DMS153 treated with DMSO at 0.1 percent for 48 hours (cell line): Measurements from ENCODE around the gene ADAM8.

Experiments used
- DNase-seq: peaks from one replicate; lab custom pipeline; 2025; ENCODE audit not compliant: unreplicated experiment; lab: John Stamatoyannopoulos, UW

Gene ADAM8

DNA sequence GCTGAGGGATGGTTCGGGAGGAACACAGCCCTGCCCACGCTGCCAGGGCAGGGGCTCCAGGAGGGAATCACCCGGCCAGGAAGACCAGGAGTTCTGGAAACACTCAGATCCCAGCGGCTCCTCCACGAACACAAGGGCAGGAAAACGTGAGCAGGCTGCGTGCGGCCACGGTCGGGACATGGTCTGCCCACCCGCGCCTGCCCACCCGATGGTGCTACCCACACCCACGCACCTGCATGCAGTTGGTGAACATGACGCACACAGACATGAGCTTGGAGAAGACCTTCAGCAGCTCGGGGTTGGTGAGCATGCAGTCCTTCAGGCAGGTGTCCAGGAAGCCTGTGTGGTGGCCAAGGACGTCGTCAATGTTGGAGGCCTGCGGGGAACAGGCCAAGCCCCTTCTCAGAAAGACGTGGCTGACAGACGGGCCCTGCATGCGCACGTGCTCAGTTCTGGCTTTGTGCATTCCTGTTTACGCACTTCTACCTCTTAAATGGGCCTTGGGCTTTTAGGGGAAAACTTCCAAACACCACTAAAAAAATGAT, 6.2 kb upstream of the ADAM8 start:
- no peak for DNase-seq

DNA sequence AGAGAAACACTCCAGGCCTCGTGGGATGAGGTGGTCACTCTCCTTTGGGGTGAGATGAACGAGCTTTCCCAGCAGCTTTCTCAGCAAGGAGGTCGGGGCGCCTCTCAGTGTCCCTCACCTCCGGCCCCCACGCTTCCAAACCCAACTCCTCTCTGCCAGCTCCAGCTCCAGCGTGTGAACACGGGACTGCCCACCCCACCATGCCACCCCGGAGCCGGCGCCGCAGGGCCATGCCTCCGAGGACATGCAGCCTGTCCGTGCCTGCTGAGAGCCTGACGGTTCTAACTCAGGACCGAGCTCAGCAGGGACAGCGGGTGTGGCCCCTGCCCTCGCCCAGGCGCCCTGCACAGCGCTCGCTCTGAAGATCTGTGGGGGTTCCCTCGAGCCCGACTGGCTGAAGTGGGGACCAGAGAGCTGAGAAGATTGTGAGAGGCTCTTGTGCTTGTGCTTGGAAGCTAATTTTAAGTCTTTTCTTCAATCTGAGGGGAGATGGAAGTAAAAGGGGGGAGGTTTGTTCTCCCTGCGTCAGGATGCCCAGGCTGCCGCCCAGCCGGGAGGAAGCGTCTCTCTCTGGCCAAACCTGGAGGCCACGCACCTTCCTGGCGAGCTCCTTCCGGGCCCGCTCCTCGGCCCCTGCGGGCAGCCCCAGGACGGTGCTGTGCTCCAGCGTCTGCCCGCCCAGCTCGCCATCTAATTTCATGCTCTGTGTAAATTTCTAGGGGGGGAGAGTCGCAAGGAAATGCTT, 5.1 kb upstream of the ADAM8 start:
- DNase-seq: no peak

DNA sequence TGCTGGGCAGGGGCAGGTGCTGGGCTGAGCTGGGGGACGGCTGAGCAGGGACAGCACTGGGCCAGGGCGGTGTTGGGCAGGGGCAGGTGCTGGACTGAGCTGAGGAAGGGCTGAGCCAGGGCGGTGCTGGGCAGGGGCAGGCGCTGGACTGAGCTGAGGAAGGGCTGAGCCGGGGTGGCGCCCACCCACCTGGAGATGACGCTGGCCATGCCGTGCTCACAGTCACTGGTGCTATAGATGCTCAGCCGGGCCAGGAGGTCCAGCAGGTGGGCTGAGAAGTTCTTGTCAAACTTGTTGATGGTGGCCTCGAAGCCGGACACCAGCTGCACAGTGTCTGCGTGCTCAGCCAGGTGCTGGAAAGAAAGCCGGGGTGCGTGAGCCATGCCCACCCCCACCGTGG, 4.4 kb upstream of the ADAM8 start:
- no peak for DNase-seq

DNA sequence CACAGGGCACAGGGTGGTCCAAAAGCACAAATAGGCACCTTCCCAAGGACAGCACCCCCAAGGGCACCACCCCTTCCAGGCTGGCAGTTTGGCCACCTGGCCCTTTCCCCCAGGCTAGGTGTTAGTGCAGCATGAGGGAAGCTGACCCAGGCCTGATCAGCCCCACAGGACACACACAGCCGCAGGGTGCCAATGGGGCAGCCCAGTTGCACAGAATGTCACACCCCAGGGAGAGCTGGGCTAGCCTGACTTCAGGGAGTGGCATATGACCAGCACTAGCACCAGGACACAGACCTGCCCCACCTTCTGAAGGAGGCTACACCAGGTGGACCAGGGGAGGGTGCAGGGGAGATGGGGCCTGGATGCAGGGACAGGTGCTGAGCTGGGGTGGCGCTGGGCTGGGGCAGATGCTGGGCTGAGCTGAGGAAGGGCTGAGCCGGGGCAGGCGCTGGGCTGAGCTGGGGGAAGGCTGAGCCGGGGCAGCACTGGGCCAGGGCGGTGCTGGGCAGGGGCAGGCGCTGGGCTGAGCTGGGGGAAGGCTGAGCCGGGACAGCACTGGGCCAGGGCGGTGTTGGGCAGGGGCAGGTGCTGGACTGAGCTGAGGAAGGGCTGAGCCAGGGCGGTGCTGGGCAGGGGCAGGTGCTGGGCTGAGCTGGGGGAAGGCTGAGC, 3.9 kb upstream of the ADAM8 start:
- no peak for DNase-seq

DNA sequence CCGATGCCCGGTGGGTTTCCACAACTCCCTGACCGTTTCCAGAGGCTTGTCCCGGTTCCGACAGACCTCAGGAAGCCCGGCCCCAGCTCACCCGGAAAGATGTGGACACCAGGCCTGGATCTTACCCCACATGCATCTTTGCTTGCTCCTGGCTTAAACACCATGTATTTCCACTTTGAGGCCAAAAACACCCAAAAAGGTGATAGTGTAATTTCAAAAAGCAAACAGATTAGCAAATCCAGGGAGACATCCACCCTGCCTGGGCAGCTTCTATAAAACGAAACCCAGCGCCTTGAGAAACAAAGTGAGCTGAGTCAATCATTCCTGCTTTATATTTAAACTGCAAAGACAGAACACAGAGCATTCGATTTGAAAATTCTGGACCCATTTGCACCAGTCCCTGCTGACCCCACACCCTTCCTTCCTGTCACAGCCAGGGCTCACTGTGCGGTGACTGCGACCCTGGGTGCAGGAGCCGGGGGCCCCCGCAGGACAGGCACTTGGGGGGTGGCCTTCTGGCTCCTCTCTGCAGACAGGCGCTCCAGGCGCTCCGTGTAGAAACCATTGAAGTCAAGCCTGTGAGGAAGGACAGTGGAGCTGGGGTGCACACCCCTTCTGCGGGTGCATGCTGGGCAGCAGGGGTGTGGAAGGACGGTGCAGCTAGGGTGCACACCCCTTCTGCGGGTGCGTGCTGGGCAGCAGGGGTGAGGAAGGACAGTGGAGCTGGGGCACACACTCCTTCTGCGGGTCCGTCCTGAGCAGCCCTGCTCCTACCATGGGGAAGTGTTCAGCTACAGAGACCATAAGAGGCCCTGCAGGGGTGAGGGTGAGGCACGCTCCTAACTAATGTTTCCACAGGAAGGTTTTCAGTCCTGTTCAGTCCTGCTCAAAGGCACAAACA, 2.9 kb upstream of the ADAM8 start:
- DNase-seq: no peak

DNA sequence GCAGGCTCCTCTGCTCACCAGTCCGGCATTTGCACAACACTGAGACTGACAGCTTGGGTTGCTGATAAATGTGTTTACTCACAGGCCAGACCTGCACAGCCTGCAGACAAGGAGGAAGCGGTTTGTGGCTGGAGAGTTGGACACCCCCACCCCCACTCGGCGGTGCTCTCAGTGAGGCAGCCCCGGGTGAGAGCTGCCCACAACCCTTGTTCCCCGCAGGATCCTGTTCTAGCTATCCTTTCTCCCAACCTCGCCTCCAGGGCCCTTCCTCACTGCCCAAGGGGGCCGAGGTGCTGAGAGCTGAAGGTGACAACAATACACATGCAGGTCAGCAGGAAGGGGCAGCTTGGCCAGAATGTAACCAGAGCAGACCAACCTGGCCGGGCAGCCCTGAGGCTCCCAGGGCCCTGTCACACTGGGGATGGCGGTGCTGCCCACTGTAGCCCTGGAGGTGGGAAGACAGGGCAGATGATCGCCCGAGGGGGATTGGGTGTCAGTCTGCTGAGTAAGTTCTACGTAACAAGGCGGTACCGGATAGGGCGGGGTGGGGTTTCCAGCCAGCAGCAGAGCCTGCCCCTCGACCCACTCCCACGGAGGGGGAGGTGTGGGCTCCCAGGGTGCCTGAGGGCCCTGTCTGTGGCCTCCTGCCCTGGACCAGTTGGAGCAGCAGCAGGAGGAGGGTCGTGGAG, 2.1 kb upstream of the ADAM8 start:
- peak; percentile 5 for DNase-seq

DNA sequence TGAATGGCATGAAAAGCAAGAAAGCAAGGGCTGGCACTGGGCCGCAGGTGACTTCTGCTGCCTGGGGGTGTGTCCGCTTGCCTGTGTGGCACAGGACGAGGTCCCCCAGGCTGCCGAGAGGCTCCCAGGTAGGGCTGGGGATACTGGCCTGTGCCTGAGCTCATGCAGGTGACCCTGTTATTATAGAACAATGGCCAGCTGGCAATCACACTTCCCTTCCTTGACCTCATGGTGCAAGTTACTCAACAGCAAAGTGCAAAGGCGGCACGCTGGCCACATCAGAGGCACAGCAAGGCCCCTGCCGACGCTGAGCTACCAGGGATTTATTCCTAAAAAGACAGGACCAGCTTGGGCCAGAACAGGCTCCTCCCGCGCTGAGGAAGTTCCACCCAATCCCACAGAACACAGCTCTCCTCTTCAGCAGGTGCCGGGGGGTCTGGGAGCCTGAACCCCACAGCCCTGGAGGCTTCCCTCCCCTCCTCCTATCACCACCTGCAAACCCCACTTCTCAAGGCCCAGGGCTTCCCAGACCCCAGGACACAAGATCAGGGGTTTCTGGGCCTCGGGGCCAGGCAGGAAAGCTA, 1.4 kb upstream of the ADAM8 start:
- no peak for DNase-seq

DNA sequence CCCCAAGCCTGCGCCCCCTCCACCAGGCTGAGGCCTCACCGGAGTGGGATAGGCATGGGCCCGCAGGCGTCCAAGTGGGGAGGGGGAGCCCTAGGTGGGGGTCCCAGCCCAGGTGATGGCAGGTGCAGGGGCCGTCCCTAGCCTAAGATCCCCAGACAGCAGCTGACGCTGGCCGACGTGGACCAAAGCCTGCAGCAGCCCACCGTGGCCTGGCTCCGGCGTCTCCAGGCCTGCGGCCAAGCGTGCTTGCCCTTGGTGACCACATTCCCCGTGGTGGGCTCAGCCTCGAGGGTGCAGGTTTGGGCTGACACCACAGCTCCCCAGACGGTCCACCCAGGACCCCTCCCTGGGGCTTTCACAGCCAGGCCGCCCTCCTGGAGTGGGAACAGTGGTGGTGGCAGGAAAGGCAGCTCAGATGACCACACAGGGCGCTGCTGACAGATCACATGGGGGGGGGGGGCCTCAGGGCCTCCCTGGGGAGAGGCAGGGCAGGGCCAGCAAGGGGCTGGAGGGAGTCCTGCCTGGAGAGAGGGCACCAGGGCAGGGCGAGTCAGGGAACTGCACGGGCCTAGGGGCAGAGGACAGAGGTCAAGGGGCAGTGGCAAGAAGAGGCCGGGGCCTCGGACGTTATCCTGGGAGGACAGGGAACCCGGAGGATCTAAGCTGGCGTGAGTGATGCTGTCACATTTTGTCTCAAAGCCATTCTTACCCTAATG, 767 bp upstream of the ADAM8 start:
- no peak for DNase-seq

DNA sequence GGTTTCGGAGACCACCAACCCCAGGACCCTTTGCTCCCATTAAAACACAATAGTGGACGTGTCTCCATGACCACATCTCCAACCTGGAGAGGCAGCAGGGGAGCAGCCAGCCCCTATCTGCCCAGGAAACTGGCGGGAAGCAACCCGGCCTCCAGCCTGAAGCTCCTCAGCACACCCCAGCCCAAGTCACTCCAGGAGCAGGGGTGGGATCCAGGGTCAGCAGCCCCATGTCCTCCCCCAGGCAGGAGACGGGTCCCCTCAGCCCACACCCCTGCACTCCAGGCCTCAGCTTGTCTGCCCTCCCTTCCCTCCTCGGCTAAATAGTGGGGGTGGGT, 601 bp downstream of the ADAM8 start:
- no peak for DNase-seq

DNA sequence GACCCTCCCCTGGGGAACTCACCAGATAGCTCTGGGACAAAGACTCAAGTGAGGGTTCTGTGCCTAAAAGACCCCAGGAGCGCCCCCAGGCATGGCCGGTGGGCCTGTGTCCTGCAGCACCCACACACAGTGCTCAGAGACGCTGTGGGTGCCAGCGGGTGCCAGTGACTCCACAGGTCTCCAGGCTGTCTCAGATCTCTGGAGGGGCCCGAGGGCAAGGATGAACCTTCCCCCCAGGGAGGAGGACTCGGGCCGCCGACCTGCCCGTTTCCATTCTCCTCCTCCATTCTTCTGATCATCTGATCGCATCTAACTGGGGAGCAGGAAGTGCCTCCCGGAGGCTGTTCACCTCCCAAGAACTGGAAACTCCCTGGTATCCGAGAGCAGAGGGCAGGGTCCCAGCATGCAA, 980 bp downstream of the ADAM8 start:
- DNase-seq: no peak

DNA sequence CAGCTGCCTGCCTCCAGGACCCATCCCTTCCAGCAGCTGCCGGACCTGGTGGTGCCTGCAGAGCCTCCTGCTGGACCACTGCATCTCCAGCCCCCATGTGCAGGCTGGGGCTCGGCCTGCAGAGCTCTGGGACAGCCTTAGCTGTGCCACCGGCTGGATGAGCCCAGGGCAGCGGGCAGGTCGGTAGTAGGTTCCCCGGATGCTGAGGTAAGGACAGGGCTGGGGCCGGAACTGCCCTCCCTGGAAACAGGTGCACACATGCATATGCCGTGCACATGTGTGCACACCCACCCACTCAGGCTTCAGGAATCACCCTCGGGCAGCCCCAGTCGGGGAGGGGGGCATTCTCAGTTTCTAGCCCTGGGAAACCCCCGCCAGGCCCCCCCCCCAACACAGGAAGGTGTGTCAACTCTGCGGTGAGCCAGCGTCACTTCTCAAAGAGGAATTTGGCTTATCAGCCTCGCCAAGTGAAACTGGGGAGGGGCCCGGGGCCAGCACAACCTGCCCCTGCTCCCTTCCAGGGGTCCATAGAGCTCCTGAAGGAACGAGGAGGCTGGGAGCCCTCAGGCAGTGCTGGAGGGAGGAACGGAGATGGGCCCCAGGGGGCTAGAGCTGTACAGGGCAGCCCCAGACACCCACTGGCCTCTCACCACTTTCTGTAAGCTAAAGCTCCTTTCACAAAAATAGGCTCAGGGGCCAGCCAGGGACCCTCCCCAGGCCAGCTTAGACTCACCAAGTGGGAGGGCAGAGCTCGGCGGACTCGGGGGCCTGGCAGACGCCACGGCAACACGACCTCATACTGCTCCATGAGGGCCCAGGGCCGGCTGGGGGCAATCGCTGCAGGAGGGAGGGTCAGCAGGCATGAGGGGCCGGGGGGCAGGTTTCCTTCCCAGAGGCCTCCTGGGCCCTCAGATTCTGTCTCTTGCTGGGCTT, 1.7 kb downstream of the ADAM8 start:
- no peak for DNase-seq

DNA sequence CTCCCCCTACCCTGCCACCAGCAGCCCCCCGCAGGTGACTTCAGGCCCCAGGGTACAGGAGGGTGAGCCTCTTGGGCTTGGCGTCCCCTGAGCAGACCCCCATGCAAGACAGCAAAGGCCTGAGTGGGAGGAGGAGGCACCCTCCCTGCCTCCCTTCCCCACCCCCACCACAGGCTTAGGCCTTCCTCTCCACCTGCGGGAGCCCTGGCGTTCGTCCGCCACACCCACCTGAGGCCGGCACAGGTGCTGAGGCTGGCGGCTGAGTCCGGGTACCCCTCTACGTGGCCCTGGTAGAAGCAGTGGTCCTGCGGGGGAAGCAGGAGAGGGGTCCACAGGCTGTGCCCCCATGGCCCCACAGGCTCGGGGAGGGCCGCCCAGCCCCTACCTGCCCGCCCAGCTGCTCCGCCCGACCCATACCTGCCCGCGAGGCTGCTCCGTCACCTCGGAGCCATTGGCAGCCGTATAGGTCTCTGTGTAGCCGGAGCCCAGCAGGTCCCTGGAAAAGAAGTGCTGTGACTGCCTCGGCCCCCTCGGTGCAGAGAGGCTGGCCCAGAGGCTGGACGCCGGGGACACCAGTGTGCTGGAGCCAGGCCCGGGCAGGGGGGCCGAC, 3.0 kb downstream of the ADAM8 start:
- no peak for DNase-seq

DNA sequence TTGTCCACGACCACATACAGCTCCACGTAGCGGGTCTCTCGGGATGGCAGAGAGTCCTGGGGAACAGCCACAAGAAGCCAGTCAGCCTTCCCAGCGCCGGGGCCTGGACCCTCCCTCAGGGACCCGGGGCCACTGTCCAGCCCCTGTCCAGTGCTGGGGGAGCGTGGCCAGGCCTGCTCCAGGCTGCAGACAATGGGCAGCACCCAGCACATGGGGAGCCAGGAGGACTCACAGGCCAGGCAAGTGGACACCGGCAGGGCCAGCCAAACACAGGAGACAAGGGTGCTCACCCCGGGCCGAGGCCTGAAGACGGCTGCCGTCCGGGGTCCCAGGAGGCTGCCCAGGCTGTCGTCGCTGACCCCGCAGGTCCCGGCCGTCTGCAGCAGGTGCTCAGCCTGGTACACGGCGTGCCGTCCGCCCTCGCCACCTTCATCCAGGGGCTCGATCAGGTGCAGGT, 3.7 kb downstream of the ADAM8 start:
- no peak for DNase-seq

DNA sequence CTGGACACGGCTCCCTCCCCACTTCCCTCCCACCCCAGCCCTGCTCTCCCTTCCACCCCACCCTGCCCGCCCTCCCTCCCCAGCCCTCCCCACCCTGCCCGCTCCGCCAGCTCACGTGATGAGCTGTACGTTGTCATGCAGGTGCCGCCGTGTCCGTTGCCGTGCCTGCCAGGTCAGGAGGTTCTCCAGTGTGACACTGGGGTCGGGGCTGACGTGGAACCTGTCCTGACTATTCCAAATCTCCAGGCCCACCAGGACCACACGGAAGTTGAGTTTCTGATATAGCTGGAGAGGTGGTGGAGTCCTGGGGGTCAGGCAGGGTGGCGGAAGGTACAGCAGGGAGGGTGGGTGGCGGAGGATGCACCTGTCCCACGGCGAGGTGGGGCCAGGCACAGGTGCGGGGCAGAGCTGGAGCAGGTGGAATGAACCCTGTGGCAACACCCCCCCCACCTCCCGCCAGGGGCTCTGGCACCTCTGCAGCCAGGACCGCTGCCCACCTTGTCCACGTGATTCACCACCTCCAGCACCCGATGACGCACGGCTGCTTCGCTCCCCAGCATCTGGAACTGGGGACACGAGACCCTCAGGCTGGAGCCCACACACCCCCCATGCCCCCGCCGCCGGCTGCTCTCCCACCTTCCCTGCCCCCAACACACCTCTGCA, 4.2 kb downstream of the ADAM8 start:
- no peak for DNase-seq

DNA sequence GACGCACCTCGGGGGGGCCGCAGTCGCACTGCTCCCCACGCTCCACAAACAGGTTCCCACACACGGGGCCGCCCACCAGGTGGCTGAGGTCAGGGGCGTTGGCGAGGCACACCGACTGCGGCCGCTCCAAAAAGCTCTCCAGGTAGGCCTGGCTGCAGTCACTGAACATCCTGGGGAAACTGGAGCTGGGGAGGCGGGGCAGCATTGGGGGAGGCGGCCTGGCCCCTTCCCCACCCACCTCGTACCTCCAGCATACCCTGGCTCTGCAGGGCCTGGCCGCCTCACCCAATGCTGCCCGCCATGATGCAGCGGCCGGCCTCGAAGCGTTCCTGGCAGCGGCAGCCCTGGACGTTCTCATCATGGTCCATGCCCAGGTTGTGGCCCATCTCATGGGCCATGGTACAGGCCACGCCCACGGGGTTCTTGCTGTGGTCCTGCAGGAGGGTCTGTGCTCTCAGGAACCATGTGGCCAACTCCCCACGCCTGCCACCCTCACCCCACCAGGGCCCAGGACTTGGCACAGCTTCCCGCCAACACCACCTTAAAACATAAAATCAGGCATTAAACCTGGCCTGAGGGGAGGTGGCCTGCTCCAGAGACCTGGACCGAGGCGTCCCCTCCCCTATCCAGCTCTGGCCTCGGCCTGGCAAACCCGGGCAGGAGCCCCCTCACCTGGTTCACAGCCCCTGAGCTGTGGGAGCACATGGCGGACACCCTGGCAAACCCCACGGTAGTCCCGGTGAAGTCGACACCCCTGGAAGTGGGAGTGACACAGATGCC, 5.0 kb downstream of the ADAM8 start:
- DNase-seq: no peak

DNA sequence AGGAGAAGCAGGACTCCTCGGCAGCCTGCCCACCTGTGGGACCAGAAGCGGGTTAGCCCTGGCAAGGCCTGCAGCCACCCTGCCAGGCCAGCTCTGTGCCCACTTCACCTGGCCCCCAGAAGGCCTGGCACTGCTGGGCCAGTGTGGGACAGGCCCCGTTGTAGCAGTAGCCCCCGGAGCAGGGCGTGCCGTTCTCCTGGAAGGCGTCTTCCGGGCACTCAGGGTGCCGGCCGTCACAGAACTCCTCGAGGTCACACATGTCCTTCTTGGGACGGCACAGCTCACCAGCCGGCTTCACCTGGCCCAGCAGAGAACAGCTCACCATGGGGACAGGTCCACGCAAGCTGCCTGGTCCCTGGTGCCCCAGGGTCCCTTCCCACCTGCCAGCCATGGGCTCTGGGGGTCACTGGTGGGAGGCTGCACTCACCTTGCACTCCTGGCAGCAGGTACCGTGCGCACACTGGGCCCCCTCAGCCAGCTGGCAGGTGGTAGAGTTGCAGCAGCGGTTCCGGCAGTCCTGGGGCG, 5.8 kb downstream of the ADAM8 start:
- DNase-seq: no peak

DNA sequence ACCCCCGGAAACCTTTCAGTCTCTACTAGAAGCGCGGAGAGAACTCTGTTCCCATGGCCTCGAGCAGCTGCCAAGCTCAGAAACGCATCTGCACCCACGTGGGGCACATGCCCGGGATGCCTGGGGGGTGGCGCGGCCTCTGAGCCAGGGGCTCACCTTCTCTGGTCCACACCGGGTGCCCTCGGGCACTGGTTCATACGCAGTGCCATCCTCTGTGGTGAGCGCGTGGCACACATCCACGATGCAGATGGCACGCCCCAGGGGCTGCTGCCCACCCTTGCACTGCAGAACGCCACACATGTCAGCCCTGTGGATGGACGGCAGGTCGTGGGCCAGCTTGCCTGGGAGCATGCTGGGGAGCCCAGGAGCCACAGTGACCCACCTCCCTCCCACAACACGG, 6.5 kb downstream of the ADAM8 start:
- DNase-seq: no peak
